ENCODE data around the gene SCN4B. TPM values are rescaled to one million over a fixed set of nuclear protein-coding genes. Genes with fewer than 3 reads are reported as not detected.

The SCN4B gene
- total and polyA plus RNA-seq, 2 of the 4 experiments (the other 2 are of a cell fraction), result 0.18 to 0.44 TPM

DNA sequence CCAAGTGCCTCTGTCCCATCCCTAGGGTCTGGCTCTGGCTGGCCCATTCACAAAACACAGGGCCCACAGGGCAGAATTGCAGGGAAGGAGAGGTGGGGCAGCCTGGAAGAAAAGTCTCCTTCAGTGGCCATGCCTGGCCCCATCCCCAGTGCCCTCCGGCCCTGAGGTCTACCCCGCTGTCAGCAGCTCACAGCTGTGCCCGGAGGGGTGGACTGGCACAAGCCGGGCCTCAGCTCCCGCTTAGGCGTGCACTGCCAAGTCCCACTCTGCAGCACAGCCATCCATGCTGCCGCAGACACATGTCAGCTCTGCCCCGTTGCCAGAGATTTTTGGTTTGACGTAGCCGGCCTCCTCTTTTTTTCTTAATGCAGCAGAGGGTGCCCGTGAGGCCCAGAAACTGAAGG, 27.7 kb upstream of the SCN4B start:
- H3K4me2 ChIP-seq (ENCODE audit: low read depth, low read length), result no peak overlapping the region; the same call in 1 of the 2 replicates
- no peak overlapping the region for H3K18ac ChIP-seq (ENCODE audit: low read depth, low read length)
- H3K4me3 ChIP-seq (ENCODE audit: insufficient read depth, low read depth, low read length), result no peak overlapping the region
- no peak overlapping the region for H3K4ac ChIP-seq (ENCODE audit: low read depth, low read length)
- H4K8ac ChIP-seq (ENCODE audit: low read depth in 2 of 2, low read length in 2 of 2), result no peak overlapping the region
- WGBS, 2 experiments (ENCODE audit: extremely low coverage in 2 of 2, insufficient read length in 1 of 2), result 5% methylated on average over 11 of the region's 11 CpGs; no CpG with 5 or more reads in 1 of the 2 experiments
- no peaks in the 10 kb centered on the region for H3K9me3 ChIP-seq (ENCODE audit: control insufficient read depth, insufficient read depth, low read length)
- H3K27me3 ChIP-seq (ENCODE audit: control insufficient read depth, insufficient read depth, low read length), result peaks cover 10% of the 10 kb centered on the region
- in situ Hi-C loops (cut with MboI; ENCODE audit: low sequenced_read_pairs), result no loop called here
- no peak overlapping the region for H2BK15ac ChIP-seq (ENCODE audit: low read depth, low read length)
- H3K23ac ChIP-seq (ENCODE audit: low read depth, low read length), result no peak overlapping the region
- H4K91ac ChIP-seq (ENCODE audit: insufficient read depth, low read depth, low read length), result no peak overlapping the region
- no peak overlapping the region for H3K9ac ChIP-seq (ENCODE audit: low read depth, low read length)
- ChIA-PET POLR2A (ENCODE audit: unreplicated experiment) (no interaction called here), CTCF (interaction anchor here (0.6 to 2.1 kb wide), 3 partner anchors 9 to 31 kb away, joined by 3 to 7 read pairs (median 5); no protein-coding TSS in a partner anchor)
- H3K9me1 ChIP-seq (ENCODE audit: insufficient read depth, low read length), result no peaks in the 10 kb centered on the region
- BruUV-seq (replicated peaks), result no TSS peak
- H2BK20ac ChIP-seq (ENCODE audit: low read depth, low read length), result no peak overlapping the region
- no peaks in the 10 kb centered on the region for H3K79me1 ChIP-seq (ENCODE audit: low read depth in 1 of 2, low read length in 2 of 2)
- H2AFZ ChIP-seq (replicated peaks; ENCODE audit: low read length, poor library complexity), result peak overlapping the region; percentile 56
- H3K56ac ChIP-seq (ENCODE audit: extremely low read depth, insufficient read depth, low read length), result no peak overlapping the region
- H3K36me3 ChIP-seq (ENCODE audit: control insufficient read depth, insufficient read depth, low read length), result no peaks in the 10 kb centered on the region
- no peaks in the 10 kb centered on the region for H4K20me1 ChIP-seq (ENCODE audit: insufficient read depth, low read length)
- H2BK5ac ChIP-seq (ENCODE audit: low read depth, low read length, poor library complexity, severe bottlenecking), result no peak overlapping the region
- no peak overlapping the region for H2AK5ac ChIP-seq (ENCODE audit: low read depth, low read length)
- intact Hi-C loops (cut with micrococcal nuclease), result no loop called here
- H3K27ac ChIP-seq (ENCODE audit: insufficient read depth, low read length), result no peak overlapping the region
- H3K4me1 ChIP-seq (ENCODE audit: control insufficient read depth, insufficient read depth, low read length), result 0 out of 2 replicates have a peak, but pooled peaks cover 2% of the 10 kb centered on the region
- no peak overlapping the region for H2AK9ac ChIP-seq (replicated peaks; ENCODE audit: low read depth, low read length, poor library complexity)
- dilution Hi-C loops (cut with HindIII; ENCODE audit: low sequenced_read_pairs, unreplicated experiment), result no loop called here
- DNase-seq (no peak), ATAC-seq (ENCODE audit: low read depth) (peak; percentile 42)
- TF ChIP-seq MAFK (IDR thresholded peaks at IDR 0.05; ENCODE audit: low read depth, low read length) (no peak), NFE2L2 (IDR thresholded peaks at IDR 0.05; ENCODE audit: low read depth, low read length) (no peak), BHLHE40 (IDR thresholded peaks at IDR 0.05; ENCODE audit: low read depth, low read length) (no peak)
- TF ChIP-seq, protein P1, sequence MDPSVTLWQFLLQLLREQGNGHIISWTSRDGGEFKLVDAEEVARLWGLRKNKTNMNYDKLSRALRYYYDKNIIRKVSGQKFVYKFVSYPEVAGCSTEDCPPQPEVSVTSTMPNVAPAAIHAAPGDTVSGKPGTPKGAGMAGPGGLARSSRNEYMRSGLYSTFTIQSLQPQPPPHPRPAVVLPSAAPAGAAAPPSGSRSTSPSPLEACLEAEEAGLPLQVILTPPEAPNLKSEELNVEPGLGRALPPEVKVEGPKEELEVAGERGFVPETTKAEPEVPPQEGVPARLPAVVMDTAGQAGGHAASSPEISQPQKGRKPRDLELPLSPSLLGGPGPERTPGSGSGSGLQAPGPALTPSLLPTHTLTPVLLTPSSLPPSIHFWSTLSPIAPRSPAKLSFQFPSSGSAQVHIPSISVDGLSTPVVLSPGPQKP (IDR thresholded peaks at IDR 0.05; ENCODE audit: borderline replicate concordance, low read depth, low read length), result no peak
- H2BK120ac ChIP-seq (ENCODE audit: low read depth, low read length), result no peak overlapping the region
- no peak overlapping the region for H4K5ac ChIP-seq (ENCODE audit: low read depth, low read length)
- no peak overlapping the region for H3K14ac ChIP-seq (replicated peaks; ENCODE audit: low read depth, low read length)
